ENCODE measurements around the gene AADACL2.
"Not testable (repeated sequence)": the region's sequence is repeated elsewhere in the genome, so short reads cannot be mapped to it uniquely, and the experiment has no call there.

AADACL2 gene

DNA sequence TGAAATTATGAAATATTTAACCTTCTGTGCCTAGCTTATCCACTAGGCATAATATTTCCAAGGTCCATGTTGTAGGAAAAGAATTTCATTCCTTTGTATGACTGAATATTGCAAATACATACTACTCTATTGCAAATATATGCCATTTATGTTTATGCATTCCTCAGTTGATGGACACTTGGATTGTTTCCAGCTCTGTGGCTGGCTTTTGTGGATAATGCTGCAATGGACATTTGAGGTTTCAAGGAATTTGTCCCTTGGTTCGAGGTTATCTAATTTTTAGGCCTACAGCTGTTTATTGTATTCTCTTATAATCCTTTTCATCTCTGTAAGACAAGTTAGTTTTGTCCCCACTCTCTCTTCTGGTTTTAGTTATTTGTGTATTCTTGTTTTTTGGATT lies 7.7 kb upstream of the AADACL2 start:
- H3K36me3 ChIP-seq (ENCODE audit: control insufficient read depth, insufficient read depth, low read length) = no peaks in the 10 kb centered on the region
- no peak overlapping the region for H3K27ac ChIP-seq (ENCODE audit: low read depth, low read length)

GRCh38 chr3:151732861-151733260 lies 866 bp upstream of the AADACL2 start:
- Histone ChIP-seq H3K27ac (ENCODE audit: low read depth, low read length) (no peak overlapping the region), H3K4me3 (ENCODE audit: low read length) (no peak overlapping the region), H3K4me1 (ENCODE audit: control insufficient read depth, insufficient read depth, low read length) (no peaks in the 10 kb centered on the region), H3K9ac (ENCODE audit: low read length) (no peak overlapping the region), H3K36me3 (ENCODE audit: control insufficient read depth, insufficient read depth, low read length) (no peaks in the 10 kb centered on the region), H3K27me3 (ENCODE audit: control insufficient read depth, insufficient read depth, low read length) (no peaks in the 10 kb centered on the region)

More for the DNA sequence above, 7.7 kb upstream of the AADACL2 start:
- no peak overlapping the region for H3K4me3 ChIP-seq (ENCODE audit: low read length)
- H3K27me3 ChIP-seq (ENCODE audit: control insufficient read depth, insufficient read depth, low read length) = no peaks in the 10 kb centered on the region
- no peaks in the 10 kb centered on the region for H3K4me1 ChIP-seq (ENCODE audit: control insufficient read depth, insufficient read depth, low read length)
- no peak overlapping the region for H3K9ac ChIP-seq (ENCODE audit: low read length)

GRCh38 chr3:151740581-151740980 lies 6.9 kb downstream of the AADACL2 start:
- Histone ChIP-seq H3K27ac (ENCODE audit: low read depth, low read length) (no peak overlapping the region), H3K4me3 (ENCODE audit: low read length) (no peak overlapping the region), H3K27me3 (ENCODE audit: control insufficient read depth, insufficient read depth, low read length) (no peaks in the 10 kb centered on the region)

DNA sequence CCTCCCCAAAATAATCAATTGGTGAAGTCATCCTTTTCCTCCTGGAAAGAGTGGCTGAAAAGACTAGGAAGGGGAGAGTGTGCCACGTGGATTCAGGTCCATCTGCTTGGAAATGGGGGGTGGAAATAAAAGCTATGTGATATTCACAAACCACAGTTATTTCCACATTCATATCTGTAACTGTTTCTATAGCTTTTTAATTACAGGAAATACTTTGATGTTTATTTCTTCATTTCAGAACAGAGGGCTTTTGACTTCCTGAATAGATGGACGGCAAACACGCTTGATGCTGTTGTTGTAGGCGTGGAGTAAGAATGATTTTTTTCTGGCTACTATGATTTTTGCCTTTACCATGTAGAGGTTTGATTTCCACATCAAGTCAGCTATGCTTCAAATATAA lies 10.1 kb downstream of the AADACL2 start:
- Histone ChIP-seq H3K9ac (ENCODE audit: low read length) (no peak overlapping the region), H3K4me1 (ENCODE audit: control insufficient read depth, insufficient read depth, low read length) (no peaks in the 10 kb centered on the region), H3K27me3 (ENCODE audit: control insufficient read depth, insufficient read depth, low read length) (no peaks in the 10 kb centered on the region)

More at GRCh38 chr3:151740581-151740980, 6.9 kb downstream of the AADACL2 start:
- no peak overlapping the region for H3K9ac ChIP-seq (ENCODE audit: low read length)
- no peaks in the 10 kb centered on the region for H3K4me1 ChIP-seq (ENCODE audit: control insufficient read depth, insufficient read depth, low read length)
- no peaks in the 10 kb centered on the region for H3K36me3 ChIP-seq (ENCODE audit: control insufficient read depth, insufficient read depth, low read length)

GRCh38 chr3:151750181-151750580 lies 16.5 kb downstream of the AADACL2 start:
- no peak overlapping the region for H3K9ac ChIP-seq (ENCODE audit: low read length)
- H3K27ac ChIP-seq (ENCODE audit: low read depth, low read length) = no peak overlapping the region

More for the DNA sequence above, 10.1 kb downstream of the AADACL2 start:
- Histone ChIP-seq H3K36me3 (ENCODE audit: control insufficient read depth, insufficient read depth, low read length) (no peaks in the 10 kb centered on the region), H3K27ac (ENCODE audit: low read depth, low read length) (no peak overlapping the region), H3K4me3 (ENCODE audit: low read length) (no peak overlapping the region)

DNA sequence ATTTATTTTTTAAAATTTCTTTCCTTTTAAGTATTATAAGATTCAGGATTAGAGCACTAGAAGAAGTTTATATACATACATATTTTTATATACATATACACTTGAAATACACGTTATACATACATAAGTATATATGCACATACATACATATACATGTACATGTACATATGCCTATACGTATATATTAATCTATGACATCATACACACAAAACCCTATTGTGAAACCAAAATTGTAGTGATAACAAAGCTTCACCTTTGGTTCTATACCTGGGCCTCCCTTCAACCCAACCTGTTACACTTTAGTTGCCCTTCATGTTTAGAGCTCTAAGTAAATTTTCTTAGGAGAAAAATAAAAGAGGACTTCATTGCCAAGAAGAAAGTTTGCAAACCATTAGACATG lies 17.0 kb downstream of the AADACL2 start:
- H3K27ac ChIP-seq (ENCODE audit: low read depth, low read length) = no peak overlapping the region
- no peaks in the 10 kb centered on the region for H3K4me1 ChIP-seq (ENCODE audit: control insufficient read depth, insufficient read depth, low read length)
- H3K4me3 ChIP-seq (ENCODE audit: low read length) = no peak overlapping the region
- no peaks in the 10 kb centered on the region for H3K27me3 ChIP-seq (ENCODE audit: control insufficient read depth, insufficient read depth, low read length)
- no peak overlapping the region for H3K9ac ChIP-seq (ENCODE audit: low read length)
- H3K36me3 ChIP-seq (ENCODE audit: control insufficient read depth, insufficient read depth, low read length) = no peaks in the 10 kb centered on the region

More at GRCh38 chr3:151750181-151750580, 16.5 kb downstream of the AADACL2 start:
- H3K4me3 ChIP-seq (ENCODE audit: low read length) = no peak overlapping the region
- no peaks in the 10 kb centered on the region for H3K4me1 ChIP-seq (ENCODE audit: control insufficient read depth, insufficient read depth, low read length)
- H3K36me3 ChIP-seq (ENCODE audit: control insufficient read depth, insufficient read depth, low read length) = no peaks in the 10 kb centered on the region
- H3K27me3 ChIP-seq (ENCODE audit: control insufficient read depth, insufficient read depth, low read length) = no peaks in the 10 kb centered on the region

DNA sequence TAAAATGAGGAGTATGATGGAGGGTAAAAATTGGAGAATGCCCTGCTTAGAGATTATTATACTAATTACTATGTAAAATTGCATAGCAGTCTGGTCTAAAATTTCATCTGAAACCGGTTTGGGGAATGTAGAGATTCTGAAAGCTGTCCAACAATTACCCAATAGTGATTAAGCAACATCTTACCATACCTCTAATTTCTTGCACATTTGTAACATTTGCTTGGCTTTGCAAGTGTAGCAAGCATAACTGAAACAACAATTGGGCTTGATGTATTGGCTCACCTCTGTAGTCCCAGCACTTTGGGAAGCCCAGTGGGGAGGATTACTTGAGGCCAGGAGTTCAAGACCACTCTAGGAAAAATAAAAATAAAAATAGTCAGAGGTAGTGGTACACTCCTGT lies 17.4 kb downstream of the AADACL2 start:
- H3K4me1 ChIP-seq (ENCODE audit: control insufficient read depth, insufficient read depth, low read length) = no peaks in the 10 kb centered on the region
- H3K36me3 ChIP-seq (ENCODE audit: control insufficient read depth, insufficient read depth, low read length) = no peaks in the 10 kb centered on the region
- H3K9ac ChIP-seq (ENCODE audit: low read length) = no peak overlapping the region
- H3K27me3 ChIP-seq (ENCODE audit: control insufficient read depth, insufficient read depth, low read length) = no peaks in the 10 kb centered on the region
- H3K27ac ChIP-seq (ENCODE audit: low read depth, low read length) = no peak overlapping the region
- H3K4me3 ChIP-seq (ENCODE audit: low read length) = no peak overlapping the region

- H3K9ac ChIP-seq (ENCODE audit: low read length) = no peak overlapping the region
- no peaks in the 10 kb centered on the region for H3K27me3 ChIP-seq (ENCODE audit: control insufficient read depth, insufficient read depth, low read length)
- H3K27ac ChIP-seq (ENCODE audit: low read depth, low read length) = no peak overlapping the region
- H3K36me3 ChIP-seq (ENCODE audit: control insufficient read depth, insufficient read depth, low read length) = no peaks in the 10 kb centered on the region
- no peak overlapping the region for H3K4me3 ChIP-seq (ENCODE audit: low read length)
- H3K4me1 ChIP-seq (ENCODE audit: control insufficient read depth, insufficient read depth, low read length) = no peaks in the 10 kb centered on the region
Observed at GRCh38 chr3:151753846-151754245, 20.1 kb downstream of the AADACL2 start.

DNA sequence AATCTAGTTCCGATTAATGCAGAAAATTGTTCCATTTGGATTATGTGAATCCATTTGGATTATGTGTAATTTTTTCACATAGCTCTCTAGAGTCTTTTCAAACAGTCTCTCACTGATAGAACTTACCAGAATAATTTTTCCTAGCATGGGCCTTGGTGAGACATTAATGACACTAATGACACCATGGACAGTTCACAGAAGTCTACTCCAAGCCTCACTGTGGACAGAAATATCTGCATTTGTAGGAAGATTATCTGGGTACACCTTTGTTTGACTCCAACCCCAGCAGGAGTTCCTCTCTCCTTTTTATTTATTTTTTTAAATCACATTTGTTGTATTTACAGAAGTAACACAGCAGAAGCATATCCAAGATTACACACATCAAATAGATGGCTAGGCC lies 27.9 kb downstream of the AADACL2 start:
- Histone ChIP-seq H3K4me1 (ENCODE audit: control insufficient read depth, insufficient read depth, low read length) (no peaks in the 10 kb centered on the region), H3K27ac (ENCODE audit: low read depth, low read length) (no peak overlapping the region), H3K9ac (ENCODE audit: low read length) (no peak overlapping the region), H3K4me3 (ENCODE audit: low read length) (no peak overlapping the region), H3K27me3 (ENCODE audit: control insufficient read depth, insufficient read depth, low read length) (no peaks in the 10 kb centered on the region), H3K36me3 (ENCODE audit: control insufficient read depth, insufficient read depth, low read length) (no peaks in the 10 kb centered on the region)

DNA sequence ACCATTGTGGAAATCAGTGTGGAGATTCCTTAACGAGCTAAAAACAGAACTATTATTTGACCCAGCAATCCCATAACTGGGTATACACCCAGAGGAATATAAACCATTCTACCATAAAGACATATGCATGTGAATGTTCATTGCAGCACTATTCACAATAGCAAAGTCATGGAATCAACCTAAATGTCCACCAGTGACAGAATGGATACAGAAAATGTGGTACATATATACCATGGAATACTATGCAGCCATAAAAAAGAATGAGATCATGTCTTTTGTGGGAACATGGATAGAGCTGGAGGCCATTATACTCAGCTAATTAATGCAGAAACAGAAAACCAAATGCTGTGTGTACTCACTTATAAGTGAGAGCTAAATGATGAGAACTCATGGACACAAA lies 31.0 kb downstream of the AADACL2 start:
- not testable (repeated sequence) for H3K4me3 ChIP-seq (ENCODE audit: low read length); H3K27ac ChIP-seq (ENCODE audit: low read depth, low read length); H3K4me1 ChIP-seq (ENCODE audit: control insufficient read depth, insufficient read depth, low read length); H3K36me3 ChIP-seq (ENCODE audit: control insufficient read depth, insufficient read depth, low read length); H3K27me3 ChIP-seq (ENCODE audit: control insufficient read depth, insufficient read depth, low read length); H3K9ac ChIP-seq (ENCODE audit: low read length)

DNA sequence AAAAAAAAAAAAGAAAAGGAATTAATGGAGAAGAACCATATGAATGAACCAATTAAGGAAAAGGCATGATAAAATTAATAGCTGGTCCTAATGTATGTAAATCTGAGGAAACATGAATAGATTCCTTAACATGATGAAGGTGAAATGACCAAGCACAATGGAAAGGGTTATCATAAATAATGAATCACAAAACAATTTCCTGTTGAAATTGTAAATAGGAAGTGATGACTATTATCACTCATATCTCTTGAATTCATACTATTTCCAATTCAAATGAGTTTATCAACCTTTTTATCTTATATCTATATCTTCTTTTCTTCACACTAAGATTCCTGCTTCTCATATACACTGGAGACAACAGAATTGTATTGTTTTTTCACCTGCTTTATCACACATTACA lies 32.0 kb downstream of the AADACL2 start:
- Histone ChIP-seq H3K9ac (ENCODE audit: low read length) (no peak overlapping the region), H3K4me3 (ENCODE audit: low read length) (no peak overlapping the region), H3K4me1 (ENCODE audit: control insufficient read depth, insufficient read depth, low read length) (peaks cover 5% of the 10 kb centered on the region), H3K36me3 (ENCODE audit: control insufficient read depth, insufficient read depth, low read length) (no peaks in the 10 kb centered on the region), H3K27me3 (ENCODE audit: control insufficient read depth, insufficient read depth, low read length) (no peaks in the 10 kb centered on the region), H3K27ac (ENCODE audit: low read depth, low read length) (no peak overlapping the region)

DNA sequence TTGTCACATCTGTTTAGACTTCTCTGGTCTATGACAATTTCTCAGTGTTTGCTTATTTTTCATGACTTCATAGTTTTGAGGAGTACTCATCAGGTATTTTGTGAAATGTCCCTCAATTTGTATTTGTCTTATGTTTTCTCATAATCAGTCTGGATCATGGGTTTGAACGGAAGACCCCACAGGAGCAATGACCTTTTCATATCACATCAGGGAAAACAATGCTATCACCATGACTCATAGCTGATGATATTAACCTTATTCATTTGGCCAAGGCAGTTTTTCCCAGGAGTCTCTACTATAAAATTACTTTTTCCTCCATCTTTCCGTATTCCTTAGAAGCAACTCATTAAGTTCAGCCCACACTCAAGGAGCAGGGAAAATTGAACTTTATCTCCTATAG lies 32.7 kb downstream of the AADACL2 start:
- Histone ChIP-seq H3K27ac (ENCODE audit: low read depth, low read length) (no peak overlapping the region), H3K4me1 (ENCODE audit: control insufficient read depth, insufficient read depth, low read length) (peaks cover 5% of the 10 kb centered on the region), H3K36me3 (ENCODE audit: control insufficient read depth, insufficient read depth, low read length) (no peaks in the 10 kb centered on the region), H3K9ac (ENCODE audit: low read length) (no peak overlapping the region), H3K27me3 (ENCODE audit: control insufficient read depth, insufficient read depth, low read length) (no peaks in the 10 kb centered on the region), H3K4me3 (ENCODE audit: low read length) (no peak overlapping the region)

- no peak overlapping the region for H3K4me3 ChIP-seq (ENCODE audit: low read length)
- no peak overlapping the region for H3K27ac ChIP-seq (ENCODE audit: low read depth, low read length)
- H3K27me3 ChIP-seq (ENCODE audit: control insufficient read depth, insufficient read depth, low read length) = no peaks in the 10 kb centered on the region
- H3K9ac ChIP-seq (ENCODE audit: low read length) = no peak overlapping the region
- peaks cover 5% of the 10 kb centered on the region for H3K4me1 ChIP-seq (ENCODE audit: control insufficient read depth, insufficient read depth, low read length)
- no peaks in the 10 kb centered on the region for H3K36me3 ChIP-seq (ENCODE audit: control insufficient read depth, insufficient read depth, low read length)
Observed at GRCh38 chr3:151768393-151768930, 34.7 kb downstream of the AADACL2 start.

All from rectal smooth muscle tissue (tissue), 1 donor.